CMK (cell line): ENCODE measurements around the gene INPP5F.

Experiments used
- DNase-seq: peaks from one replicate; pipeline ENCODE4 v3.0.0-alpha.2; 2010; ENCODE audit warnings: low read depth

INPP5F gene

GRCh38 chr10:119817991-119818888, 92.4 kb downstream of the INPP5F start:
- DNase-seq = no peak

- DNase-seq = no peak
Measured at GRCh38 chr10:119818889-119819270, 93.0 kb downstream of the INPP5F start.

GRCh38 chr10:119821182-119821581, 95.3 kb downstream of the INPP5F start:
- no peak for DNase-seq

GRCh38 chr10:119824299-119824698, 98.4 kb downstream of the INPP5F start:
- no peak for DNase-seq

- no peak for DNase-seq
Measured at GRCh38 chr10:119826771-119827170, 100.9 kb downstream of the INPP5F start.

GRCh38 chr10:119827430-119827829, 101.6 kb downstream of the INPP5F start:
- no peak for DNase-seq

- DNase-seq = no peak
Measured at GRCh38 chr10:119829429-119829828, 103.6 kb downstream of the INPP5F start.

GRCh38 chr10:119830851-119831250, 105.0 kb downstream of the INPP5F start:
- no peak for DNase-seq

- no peak for DNase-seq
Measured at GRCh38 chr10:119831656-119832055, 105.8 kb downstream of the INPP5F start.

GRCh38 chr10:119832951-119833350, 107.1 kb downstream of the INPP5F start:
- no peak for DNase-seq

- DNase-seq = no peak
Measured at GRCh38 chr10:119834188-119834587, 108.3 kb downstream of the INPP5F start.

- DNase-seq = no peak
Measured at GRCh38 chr10:119845656-119846055, 119.8 kb downstream of the INPP5F start.

- DNase-seq = no peak
Measured at GRCh38 chr10:119849031-119849789, 123.4 kb downstream of the INPP5F start.

- DNase-seq = no peak
Measured at GRCh38 chr10:119849944-119850343, 124.1 kb downstream of the INPP5F start.

- no peak for DNase-seq
Measured at GRCh38 chr10:119852277-119852676, 126.4 kb downstream of the INPP5F start.

- DNase-seq = no peak
Measured at GRCh38 chr10:119852822-119853221, 127.0 kb downstream of the INPP5F start.

GRCh38 chr10:119853574-119853973, 127.7 kb downstream of the INPP5F start:
- no peak for DNase-seq

GRCh38 chr10:119858063-119858462, 132.2 kb downstream of the INPP5F start:
- no peak for DNase-seq

- no peak for DNase-seq
Measured at GRCh38 chr10:119859420-119860258, 133.8 kb downstream of the INPP5F start.

GRCh38 chr10:119860866-119861607, 135.2 kb downstream of the INPP5F start:
- DNase-seq = no peak

GRCh38 chr10:119862524-119862923, 136.7 kb downstream of the INPP5F start:
- no peak for DNase-seq
